GM19043 (cell line): ENCODE measurements around the gene MPI.
A peak's percentile ranks its signal among the peaks of the same experiment; 100 is the strongest.
"Not testable (repeated sequence)": the region's sequence is repeated elsewhere in the genome, so short reads cannot be mapped to it uniquely, and the experiment has no call there.

Experiments used
- ATAC-seq: cut with Tn5 transposase; IDR thresholded peaks from one replicate; pipeline ENCODE4 v1.9.1; 2021; ENCODE audit warnings: low read depth; ENCODE audit not compliant: unreplicated experiment

The MPI gene

GRCh38 chr15:74863239-74864056 is 26.4 kb upstream of the MPI start:
- no peak for ATAC-seq

- no peak for ATAC-seq
Measured at GRCh38 chr15:74864296-74864695, 25.5 kb upstream of the MPI start.

- no peak for ATAC-seq
Measured at GRCh38 chr15:74865316-74865715, 24.5 kb upstream of the MPI start.

- ATAC-seq = no peak
Measured at GRCh38 chr15:74866090-74866489, 23.8 kb upstream of the MPI start.

GRCh38 chr15:74867466-74868038 is 22.3 kb upstream of the MPI start:
- no peak for ATAC-seq

GRCh38 chr15:74868059-74868458 is 21.8 kb upstream of the MPI start:
- ATAC-seq = no peak

- no peak for ATAC-seq
Measured at GRCh38 chr15:74869372-74869725, 20.5 kb upstream of the MPI start.

GRCh38 chr15:74869726-74870407 is 20.0 kb upstream of the MPI start:
- peak; percentile 66 for ATAC-seq

GRCh38 chr15:74870436-74871215 is 19.2 kb upstream of the MPI start:
- no peak for ATAC-seq

- ATAC-seq = no peak
Measured at GRCh38 chr15:74872702-74873035, 17.2 kb upstream of the MPI start.

GRCh38 chr15:74873036-74873755 is 16.6 kb upstream of the MPI start, which contains the start of gene SCAMP2:
Gene SCAMP2 (minus strand): TSS chr15:74873365. CDS start chr15:74873255, 110 bp downstream.
- ATAC-seq = peak; percentile 68

- ATAC-seq = no peak
Measured at GRCh38 chr15:74873756-74874424, 16.0 kb upstream of the MPI start.

GRCh38 chr15:74878273-74878672 is 11.6 kb upstream of the MPI start:
- no peak for ATAC-seq

GRCh38 chr15:74882528-74882927 is 7.3 kb upstream of the MPI start:
- ATAC-seq = no peak

GRCh38 chr15:74884428-74885223 is 5.2 kb upstream of the MPI start:
- no peak for ATAC-seq

GRCh38 chr15:74885461-74885860 is 4.4 kb upstream of the MPI start:
- no peak for ATAC-seq

GRCh38 chr15:74887537-74888193 is 2.2 kb upstream of the MPI start:
- not testable (repeated sequence) for ATAC-seq

- no peak for ATAC-seq
Measured at GRCh38 chr15:74888716-74889115, 1.1 kb upstream of the MPI start.
